ENCODE data around the gene TMEM170A. TPM values are rescaled to one million over a fixed set of nuclear protein-coding genes. Genes with fewer than 3 reads are reported as not detected.

The TMEM170A gene
- total and polyA plus RNA-seq, 2 of the 13 experiments (the other 11 are each of a cell fraction or from before 2014, with no cell fraction given): 35.7 to 39.7 TPM

GRCh38 chr16:75433732-75434413 lies 30.6 kb downstream of the TMEM170A start (continued):
- TF ChIP-seq GATA4 (IDR thresholded peaks at IDR 0.05; ENCODE audit: borderline replicate concordance, low read depth) (no peak), MXI1 (IDR thresholded peaks at IDR 0.05; ENCODE audit: borderline replicate concordance, low read depth, low read length) (peak; percentile 14; the same call in 1 of the 3 replicates), ZBTB40 (IDR thresholded peaks at IDR 0.05) (no peak), ZBTB40 (CRISPR knock-in tag; IDR thresholded peaks at IDR 0.05) (peak; percentile 66), AKNA (CRISPR knock-in tag; IDR thresholded peaks at IDR 0.05; ENCODE audit: borderline replicate concordance) (peak; percentile 52; the same call in 1 of the 2 replicates), ZNF569 (CRISPR knock-in tag; IDR thresholded peaks at IDR 0.05; ENCODE audit: borderline replicate concordance) (no peak), ZSCAN21 (CRISPR knock-in tag; IDR thresholded peaks at IDR 0.05; ENCODE audit: borderline replicate concordance) (no peak), ZFAT (CRISPR knock-in tag; conservative IDR thresholded peaks at IDR 0.05) (no peak; the same call in 1 of the 2 replicates), TEAD2 (CRISPR knock-in tag; IDR thresholded peaks at IDR 0.05) (no peak), ZNF451 (CRISPR knock-in tag; IDR thresholded peaks at IDR 0.05) (no peak), ZNF878 (CRISPR knock-in tag; IDR thresholded peaks at IDR 0.05) (no peak), MED8 (CRISPR knock-in tag; IDR thresholded peaks at IDR 0.05; ENCODE audit: insufficient replicate concordance) (peak; percentile 58), ZNF619 (CRISPR knock-in tag; IDR thresholded peaks at IDR 0.05) (no peak)
